Measurements from ENCODE around the gene FKRP.
"Not testable (repeated sequence)": the region's sequence is repeated elsewhere in the genome, so short reads cannot be mapped to it uniquely, and the experiment has no call there.

The FKRP gene

GRCh38 chr19:46788968-46789338, 43.1 kb downstream of the FKRP start:
- H3K9ac ChIP-seq (ENCODE audit: low read depth, low read length) = no peak overlapping the region
- peaks cover 16% of the 10 kb centered on the region for H3K36me3 ChIP-seq (ENCODE audit: control insufficient read depth, insufficient read depth, low read length)
- H3K27ac ChIP-seq (ENCODE audit: low read depth, low read length) = no peak overlapping the region
- H3K4me1 ChIP-seq (ENCODE audit: control insufficient read depth, insufficient read depth, low read length) = peaks cover 11% of the 10 kb centered on the region
- no peaks in the 10 kb centered on the region for H3K9me3 ChIP-seq (ENCODE audit: control insufficient read depth, insufficient read depth, low read length)
- no peak overlapping the region for H3K4me3 ChIP-seq (ENCODE audit: low read depth, low read length)
- no peaks in the 10 kb centered on the region for H3K27me3 ChIP-seq (ENCODE audit: control insufficient read depth, insufficient read depth, low read length)

GRCh38 chr19:46789371-46789770, 43.5 kb downstream of the FKRP start:
- peaks cover 12% of the 10 kb centered on the region for H3K36me3 ChIP-seq (ENCODE audit: control insufficient read depth, insufficient read depth, low read length)
- no peak overlapping the region for H3K9ac ChIP-seq (ENCODE audit: low read depth, low read length)
- no peaks in the 10 kb centered on the region for H3K27me3 ChIP-seq (ENCODE audit: control insufficient read depth, insufficient read depth, low read length)
- no peak overlapping the region for H3K27ac ChIP-seq (ENCODE audit: low read depth, low read length)
- H3K4me3 ChIP-seq (ENCODE audit: low read depth, low read length) = no peak overlapping the region
- peaks cover 7% of the 10 kb centered on the region for H3K4me1 ChIP-seq (ENCODE audit: control insufficient read depth, insufficient read depth, low read length)
- H3K9me3 ChIP-seq (ENCODE audit: control insufficient read depth, insufficient read depth, low read length) = no peaks in the 10 kb centered on the region

- H3K9ac ChIP-seq (ENCODE audit: low read depth, low read length) = no peak overlapping the region
These were observed 46.1 kb downstream of the FKRP start for GRCh38 chr19:46791944-46792343.

GRCh38 chr19:46797881-46798280, 52.0 kb downstream of the FKRP start:
- Histone ChIP-seq H3K4me3 (ENCODE audit: low read depth, low read length) (no peak overlapping the region), H3K36me3 (ENCODE audit: control insufficient read depth, insufficient read depth, low read length) (no peaks in the 10 kb centered on the region), H3K9ac (ENCODE audit: low read depth, low read length) (no peak overlapping the region), H3K27me3 (ENCODE audit: control insufficient read depth, insufficient read depth, low read length) (no peaks in the 10 kb centered on the region), H3K9me3 (ENCODE audit: control insufficient read depth, insufficient read depth, low read length) (no peaks in the 10 kb centered on the region), H3K27ac (ENCODE audit: low read depth, low read length) (no peak overlapping the region), H3K4me1 (ENCODE audit: control insufficient read depth, insufficient read depth, low read length) (no peaks in the 10 kb centered on the region)

More at GRCh38 chr19:46791944-46792343, 46.1 kb downstream of the FKRP start:
- Histone ChIP-seq H3K27me3 (ENCODE audit: control insufficient read depth, insufficient read depth, low read length) (no peaks in the 10 kb centered on the region), H3K4me1 (ENCODE audit: control insufficient read depth, insufficient read depth, low read length) (no peaks in the 10 kb centered on the region), H3K4me3 (ENCODE audit: low read depth, low read length) (no peak overlapping the region), H3K9me3 (ENCODE audit: control insufficient read depth, insufficient read depth, low read length) (no peaks in the 10 kb centered on the region), H3K36me3 (ENCODE audit: control insufficient read depth, insufficient read depth, low read length) (no peaks in the 10 kb centered on the region), H3K27ac (ENCODE audit: low read depth, low read length) (no peak overlapping the region)

GRCh38 chr19:46798713-46799112, 52.9 kb downstream of the FKRP start:
- Histone ChIP-seq H3K9me3 (ENCODE audit: control insufficient read depth, insufficient read depth, low read length) (no peaks in the 10 kb centered on the region), H3K9ac (ENCODE audit: low read depth, low read length) (no peak overlapping the region), H3K27ac (ENCODE audit: low read depth, low read length) (no peak overlapping the region), H3K27me3 (ENCODE audit: control insufficient read depth, insufficient read depth, low read length) (no peaks in the 10 kb centered on the region), H3K4me3 (ENCODE audit: low read depth, low read length) (no peak overlapping the region), H3K4me1 (ENCODE audit: control insufficient read depth, insufficient read depth, low read length) (no peaks in the 10 kb centered on the region), H3K36me3 (ENCODE audit: control insufficient read depth, insufficient read depth, low read length) (no peaks in the 10 kb centered on the region)

DNA sequence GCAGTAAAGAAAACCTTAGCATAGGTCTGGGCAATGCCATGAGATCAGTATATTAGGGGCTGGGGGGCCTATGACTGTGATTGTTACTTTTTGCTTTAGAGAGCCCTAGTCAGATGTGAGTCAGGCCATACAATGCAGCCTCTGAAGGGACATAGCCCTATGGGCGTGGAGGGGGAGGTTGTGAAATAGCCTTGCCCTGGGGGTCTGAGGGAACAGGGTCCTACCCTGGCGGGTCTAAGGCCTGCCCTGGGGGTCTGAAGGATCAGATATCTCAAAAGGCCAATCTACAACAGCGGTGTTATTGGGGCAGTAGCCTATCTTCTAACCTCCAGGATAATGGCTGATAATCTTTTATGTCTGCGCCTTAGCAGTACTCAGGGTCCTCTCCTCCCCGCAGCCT, 56.3 kb downstream of the FKRP start:
- Histone ChIP-seq H3K27ac (ENCODE audit: low read depth, low read length) (no peak overlapping the region), H3K4me3 (ENCODE audit: low read depth, low read length) (no peak overlapping the region), H3K9me3 (ENCODE audit: control insufficient read depth, insufficient read depth, low read length) (no peaks in the 10 kb centered on the region), H3K9ac (ENCODE audit: low read depth, low read length) (no peak overlapping the region), H3K27me3 (ENCODE audit: control insufficient read depth, insufficient read depth, low read length) (no peaks in the 10 kb centered on the region), H3K36me3 (ENCODE audit: control insufficient read depth, insufficient read depth, low read length) (no peaks in the 10 kb centered on the region), H3K4me1 (ENCODE audit: control insufficient read depth, insufficient read depth, low read length) (no peaks in the 10 kb centered on the region)

DNA sequence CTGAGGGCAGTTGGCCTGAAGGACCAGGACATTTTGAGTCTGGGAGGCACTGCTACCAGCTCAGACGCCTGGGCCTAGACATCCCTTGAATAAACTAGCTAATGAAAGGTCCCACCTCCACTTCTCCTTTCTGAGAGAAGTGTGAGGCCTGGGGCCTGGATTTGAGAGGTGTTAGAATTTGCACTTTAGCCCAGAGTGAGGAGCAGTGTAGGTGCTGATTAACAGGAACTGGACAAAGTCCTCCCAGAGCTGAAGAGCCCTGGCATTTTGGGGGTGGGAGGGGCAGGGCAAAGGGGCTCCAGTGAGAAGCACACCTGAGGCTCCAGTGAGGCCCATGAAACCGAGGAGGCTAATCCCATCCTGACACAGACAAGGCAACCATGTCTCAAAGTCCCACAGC, 57.7 kb downstream of the FKRP start:
- Histone ChIP-seq H3K9ac (ENCODE audit: low read depth, low read length) (no peak overlapping the region), H3K36me3 (ENCODE audit: control insufficient read depth, insufficient read depth, low read length) (no peaks in the 10 kb centered on the region), H3K9me3 (ENCODE audit: control insufficient read depth, insufficient read depth, low read length) (no peaks in the 10 kb centered on the region)

DNA sequence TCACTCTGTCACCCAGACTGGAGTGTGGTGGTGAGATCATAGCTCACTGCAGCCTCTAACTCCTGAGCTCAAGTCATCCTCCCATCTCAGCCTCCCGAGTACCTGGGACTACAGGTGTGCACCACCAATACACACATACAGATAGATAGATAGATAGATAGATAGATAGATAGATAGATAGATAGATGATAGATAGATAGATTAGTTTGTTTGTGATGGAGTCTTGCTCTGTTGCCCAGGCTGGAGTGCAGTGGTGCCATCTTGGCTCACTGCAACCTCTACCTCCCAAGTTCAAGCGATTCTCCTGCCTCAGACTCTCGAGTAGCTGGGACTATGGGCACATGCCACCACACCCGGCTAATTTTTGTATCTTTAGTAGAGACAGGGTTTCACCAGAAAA, 58.6 kb downstream of the FKRP start:
- H3K9ac ChIP-seq (ENCODE audit: low read depth, low read length); H3K36me3 ChIP-seq (ENCODE audit: control insufficient read depth, insufficient read depth, low read length); H3K9me3 ChIP-seq (ENCODE audit: control insufficient read depth, insufficient read depth, low read length); H3K4me1 ChIP-seq (ENCODE audit: control insufficient read depth, insufficient read depth, low read length); H3K4me3 ChIP-seq (ENCODE audit: low read depth, low read length); H3K27me3 ChIP-seq (ENCODE audit: control insufficient read depth, insufficient read depth, low read length); H3K27ac ChIP-seq (ENCODE audit: low read depth, low read length): not testable (repeated sequence)

More for the DNA sequence above, 57.7 kb downstream of the FKRP start:
- Histone ChIP-seq H3K27me3 (ENCODE audit: control insufficient read depth, insufficient read depth, low read length) (no peaks in the 10 kb centered on the region), H3K4me3 (ENCODE audit: low read depth, low read length) (no peak overlapping the region), H3K4me1 (ENCODE audit: control insufficient read depth, insufficient read depth, low read length) (no peaks in the 10 kb centered on the region), H3K27ac (ENCODE audit: low read depth, low read length) (no peak overlapping the region)

DNA sequence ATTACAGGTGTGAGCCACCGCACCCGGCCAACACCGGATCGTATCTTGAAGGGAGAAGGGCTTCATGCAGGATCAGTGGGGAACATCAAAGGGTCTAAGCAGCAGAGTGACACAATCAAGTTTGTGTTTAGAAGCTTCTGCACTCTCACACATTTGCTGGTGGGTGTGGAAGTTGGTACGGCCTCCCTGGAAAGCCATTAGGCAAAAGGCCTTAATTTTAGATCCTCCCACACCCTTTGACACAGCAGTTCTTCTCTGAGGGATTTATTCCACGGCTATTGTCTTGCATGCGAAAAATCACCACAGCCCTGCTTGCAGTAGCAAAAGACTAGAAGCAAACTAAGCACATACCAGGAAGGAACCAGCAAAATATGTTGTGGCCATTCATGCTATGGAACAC, 60.8 kb downstream of the FKRP start:
- Histone ChIP-seq H3K4me1 (ENCODE audit: control insufficient read depth, insufficient read depth, low read length) (no peaks in the 10 kb centered on the region), H3K27me3 (ENCODE audit: control insufficient read depth, insufficient read depth, low read length) (no peaks in the 10 kb centered on the region), H3K36me3 (ENCODE audit: control insufficient read depth, insufficient read depth, low read length) (no peaks in the 10 kb centered on the region), H3K4me3 (ENCODE audit: low read depth, low read length) (no peak overlapping the region), H3K27ac (ENCODE audit: low read depth, low read length) (no peak overlapping the region), H3K9ac (ENCODE audit: low read depth, low read length) (no peak overlapping the region), H3K9me3 (ENCODE audit: control insufficient read depth, insufficient read depth, low read length) (no peaks in the 10 kb centered on the region)
